H1 (cell line): ENCODE measurements around the gene ST6GALNAC3. TPM values are rescaled to one million over a fixed set of nuclear protein-coding genes. Genes with fewer than 3 reads are reported as not detected.

Source experiments
- ASH2L ChIP-seq: fragments of 200-600, 300-600 bp; sonication (generic); IDR thresholded peaks from one replicate; pipeline ENCODE4 v1.7.1; 2017; ENCODE audit warnings: low read length
- CHD7 ChIP-seq: fragments of 300-600 bp; sonication (generic); IDR thresholded peaks from 2 replicates; pipeline ENCODE4 v1.7.1; 2012; ENCODE audit warnings: low read length, moderate library complexity, mild to moderate bottlenecking, inconsistent platforms; ENCODE audit not compliant: insufficient replicate concordance
- EZH2 ChIP-seq: fragments of 200-600 bp; sonication (generic); IDR thresholded peaks from 2 replicates; pipeline ENCODE4 v1.7.1; 2012; ENCODE audit warnings: low read depth, mild to moderate bottlenecking, moderate library complexity, low read length, inconsistent platforms; ENCODE audit not compliant: severe bottlenecking
- JUN ChIP-seq: IDR thresholded peaks from 2 replicates; pipeline ENCODE4 v1.6.1; 2011; ENCODE audit warnings: low read depth, mild to moderate bottlenecking, improper control_type of control experiment, low read length
- polyA plus RNA-seq, 7 experiments: library from polyadenylated mRNA; depleted of rRNA in 3 of 7; stranded (reverse) in 5 of 7; unstranded in 2 of 7; fragments of >200 nt in 5 of 7; fragments of 200-250 nt in 2 of 7; gene quantifications; 1 replicate in 5 of 7; 2 replicates in 1 of 7; 4 replicates in 1 of 7; pipeline versions ENCODE4 v1.2.1 to v1.2.3, GENCODE V29; 2011 to 2013; ENCODE audit warnings: missing spikeins in 2 of 7, mixed read lengths in 2 of 7
- total RNA-seq: library from RNA; stranded (reverse); fragmentation: NEBNext Ultra II Directional; extraction: Animal tissue kit (Norgen Biotek cat#: 25700); gene quantifications from 2 replicates; pipeline ENCODE4 v1.2.1, GENCODE V29; 2021

The ST6GALNAC3 gene
- total and polyA plus RNA-seq, 2 of the 8 experiments (the other 6 are each of a cell fraction or from before 2014, with no cell fraction given), result 4.9 to 19.0 TPM

GRCh38 chr1:76145332-76145731 is 70.8 kb downstream of the ST6GALNAC3 start (continued):
- TF ChIP-seq CHD7 (no peak), JUN (no peak), ASH2L (no peak), EZH2 (no peak)
